Measurements from ENCODE around the gene OR2B6.
"Not testable (repeated sequence)": the region's sequence is repeated elsewhere in the genome, so short reads cannot be mapped to it uniquely, and the experiment has no call there.

The OR2B6 gene

DNA sequence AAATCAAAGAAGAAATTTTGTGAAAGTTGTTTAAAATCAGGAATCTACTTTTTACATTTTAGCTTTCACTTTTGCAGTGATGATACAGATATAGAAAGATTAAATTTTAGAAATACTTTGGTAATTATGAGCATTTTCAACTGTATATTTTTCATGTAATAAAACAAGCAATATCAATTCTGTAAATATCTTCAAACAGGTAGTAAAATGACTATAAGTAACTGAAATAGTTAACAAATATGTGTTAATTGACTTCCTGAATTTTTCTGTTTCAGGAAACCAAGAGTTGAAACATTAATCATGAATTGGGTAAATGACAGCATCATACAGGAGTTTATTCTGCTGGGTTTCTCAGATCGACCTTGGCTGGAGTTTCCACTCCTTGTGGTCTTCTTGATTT is at the start of gene OR2B6:
TSS of gene OR2B6 (plus strand) at position 301 of the 400 bp plus-strand sequence. CDS start at position 301, 0 bp downstream.
- H3K4me3 ChIP-seq, result no peak within 1 kb of the TSS
- DNase-seq (ENCODE audit: low spot score), result no peak
- H3K27ac ChIP-seq, result no peak within 1 kb of the TSS
- TF ChIP-seq, protein P1, sequence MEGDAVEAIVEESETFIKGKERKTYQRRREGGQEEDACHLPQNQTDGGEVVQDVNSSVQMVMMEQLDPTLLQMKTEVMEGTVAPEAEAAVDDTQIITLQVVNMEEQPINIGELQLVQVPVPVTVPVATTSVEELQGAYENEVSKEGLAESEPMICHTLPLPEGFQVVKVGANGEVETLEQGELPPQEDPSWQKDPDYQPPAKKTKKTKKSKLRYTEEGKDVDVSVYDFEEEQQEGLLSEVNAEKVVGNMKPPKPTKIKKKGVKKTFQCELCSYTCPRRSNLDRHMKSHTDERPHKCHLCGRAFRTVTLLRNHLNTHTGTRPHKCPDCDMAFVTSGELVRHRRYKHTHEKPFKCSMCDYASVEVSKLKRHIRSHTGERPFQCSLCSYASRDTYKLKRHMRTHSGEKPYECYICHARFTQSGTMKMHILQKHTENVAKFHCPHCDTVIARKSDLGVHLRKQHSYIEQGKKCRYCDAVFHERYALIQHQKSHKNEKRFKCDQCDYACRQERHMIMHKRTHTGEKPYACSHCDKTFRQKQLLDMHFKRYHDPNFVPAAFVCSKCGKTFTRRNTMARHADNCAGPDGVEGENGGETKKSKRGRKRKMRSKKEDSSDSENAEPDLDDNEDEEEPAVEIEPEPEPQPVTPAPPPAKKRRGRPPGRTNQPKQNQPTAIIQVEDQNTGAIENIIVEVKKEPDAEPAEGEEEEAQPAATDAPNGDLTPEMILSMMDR (IDR thresholded peaks at IDR 0.05), result no peak

DNA sequence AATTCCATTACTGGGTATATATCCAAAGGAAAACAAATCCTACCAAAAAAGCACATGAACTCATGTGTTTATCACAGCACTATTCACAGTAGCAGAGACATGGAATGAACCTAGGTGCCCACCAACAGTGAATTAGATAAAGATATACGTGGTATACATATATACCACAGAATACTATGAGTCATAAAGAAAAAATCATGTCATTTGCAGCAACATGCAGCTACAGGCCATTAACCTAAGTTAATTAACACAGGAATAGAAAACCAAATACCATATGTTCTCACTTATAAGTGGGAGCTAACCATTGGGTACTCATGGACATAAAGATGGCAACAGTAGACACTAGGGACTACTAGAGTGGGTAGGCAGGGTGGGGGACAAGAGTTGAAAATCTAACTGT is 49.0 kb upstream of the OR2B6 start:
- TF ChIP-seq, protein P1 (IDR thresholded peaks at IDR 0.05), result no peak
- DNase-seq (ENCODE audit: low spot score), result no peak
- Histone ChIP-seq H3K27ac (no peak overlapping the region), H3K4me3 (no peak overlapping the region)

DNA sequence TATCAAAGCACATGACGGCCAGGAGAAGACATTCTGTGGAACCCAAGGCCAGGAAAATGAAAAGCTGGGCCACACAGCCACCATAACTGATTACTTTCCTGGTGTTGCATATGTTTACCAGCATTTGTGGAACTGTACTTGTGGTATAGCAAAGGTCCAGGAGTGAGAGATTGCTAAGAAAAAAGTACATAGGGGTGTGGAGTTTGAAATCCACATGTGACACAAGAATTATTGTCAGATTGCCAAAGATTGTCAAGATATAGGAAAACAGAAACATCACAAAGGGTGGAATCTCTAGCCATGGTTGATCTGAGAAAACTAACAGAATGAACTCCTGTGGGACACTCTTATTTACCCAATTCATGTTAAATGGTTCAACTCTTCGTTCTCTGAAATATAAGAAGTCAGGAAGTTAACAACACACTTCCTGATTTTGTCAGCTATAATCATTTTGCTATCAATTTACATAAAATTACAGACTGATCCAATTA is 45.0 kb upstream of the OR2B6 start, which contains the start of gene OR2B2:
TSS of gene OR2B2 (minus strand) at position 441 of the 491 bp plus-strand sequence. CDS start at position 364, 77 bp downstream.
- no peak for DNase-seq (ENCODE audit: low spot score)
- TF ChIP-seq, protein P1 (IDR thresholded peaks at IDR 0.05), result no peak
- Histone ChIP-seq H3K27ac (no peak within 1 kb of the TSS), H3K4me3 (no peak within 1 kb of the TSS)

DNA sequence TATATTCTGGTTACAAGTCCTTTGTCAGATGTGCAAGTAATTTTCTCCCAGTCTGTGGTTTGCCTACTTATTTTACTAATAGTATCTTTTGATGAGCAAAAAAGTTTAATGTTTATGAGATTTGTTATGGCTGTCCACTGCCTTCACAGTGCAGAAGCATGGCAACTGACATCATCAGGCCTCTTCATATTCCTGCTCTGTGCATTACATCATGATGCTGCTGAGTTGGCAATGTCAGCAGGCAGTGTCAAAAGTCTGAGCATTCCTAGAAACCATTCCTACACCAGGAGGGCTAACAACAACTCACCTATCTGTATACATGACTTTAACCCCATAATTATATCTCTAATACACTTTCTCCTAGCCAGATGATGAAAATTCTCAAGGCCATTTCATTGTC is 34.1 kb upstream of the OR2B6 start:
- H3K27ac ChIP-seq, result no peak overlapping the region
- no peak for DNase-seq (ENCODE audit: low spot score)
- H3K4me3 ChIP-seq, result no peak overlapping the region
- TF ChIP-seq, protein P1 (IDR thresholded peaks at IDR 0.05), result no peak

DNA sequence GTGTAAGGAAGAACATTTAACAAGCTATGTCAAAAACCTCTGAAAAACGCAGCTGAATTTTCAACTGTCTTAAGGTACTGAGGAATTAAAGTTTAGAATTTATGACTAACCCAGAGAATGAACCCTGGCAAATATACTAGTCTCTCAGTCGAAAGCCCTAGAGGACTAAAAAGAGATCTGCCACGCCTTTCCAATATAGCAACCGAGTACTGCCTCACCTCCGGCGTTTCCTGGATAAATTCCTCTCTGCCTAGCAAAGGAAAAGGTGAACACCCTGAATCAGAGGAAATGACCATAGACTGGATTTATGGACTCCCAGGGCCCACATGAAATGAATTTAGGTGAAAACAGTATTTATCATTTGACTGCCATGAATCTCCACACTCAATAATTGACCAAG is 32.9 kb upstream of the OR2B6 start:
- TF ChIP-seq, protein P1 (IDR thresholded peaks at IDR 0.05), result no peak
- Histone ChIP-seq H3K4me3 (no peak overlapping the region), H3K27ac (no peak overlapping the region)
- DNase-seq (ENCODE audit: low spot score), result no peak

DNA sequence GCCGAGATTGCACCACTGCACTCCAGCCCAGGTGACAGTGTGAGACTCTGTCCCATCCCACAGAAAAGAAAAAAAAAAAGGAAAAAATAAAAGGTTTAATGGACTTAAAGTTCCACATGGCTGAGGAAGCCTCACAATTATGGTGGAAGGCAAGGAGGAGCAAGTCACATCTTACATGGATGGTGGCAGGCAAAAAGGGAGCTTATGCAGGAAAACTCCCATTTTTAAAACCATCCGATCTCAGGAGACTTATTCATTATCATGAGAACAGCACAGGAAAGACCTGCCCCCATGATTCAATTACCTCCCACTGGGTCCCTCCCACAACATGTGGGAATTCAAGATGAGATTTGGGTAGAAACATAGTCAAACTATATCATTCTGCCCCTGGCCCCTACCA is 29.0 kb upstream of the OR2B6 start:
- not testable (repeated sequence) for H3K4me3 ChIP-seq; H3K27ac ChIP-seq; DNase-seq (ENCODE audit: low spot score)

DNA sequence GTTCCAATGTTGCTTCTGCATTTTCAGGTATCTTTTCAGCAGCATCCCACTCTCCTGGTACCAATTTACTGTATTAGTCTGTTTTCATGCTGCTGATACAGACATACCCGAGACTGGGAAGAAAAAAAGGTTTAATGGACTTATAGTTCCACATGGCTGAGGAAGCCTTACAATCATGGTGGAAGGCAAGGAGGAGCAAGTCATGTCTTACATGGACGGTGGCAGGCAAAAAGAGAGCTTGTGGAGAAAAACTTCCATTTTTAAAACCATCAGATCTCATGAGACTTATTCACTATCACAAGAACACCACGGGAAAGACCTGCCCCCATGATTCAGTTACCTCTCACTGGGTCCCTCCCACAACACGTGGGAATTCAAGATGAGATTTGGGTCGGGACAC is 27.1 kb upstream of the OR2B6 start:
- not testable (repeated sequence) for DNase-seq (ENCODE audit: low spot score); H3K27ac ChIP-seq; H3K4me3 ChIP-seq

DNA sequence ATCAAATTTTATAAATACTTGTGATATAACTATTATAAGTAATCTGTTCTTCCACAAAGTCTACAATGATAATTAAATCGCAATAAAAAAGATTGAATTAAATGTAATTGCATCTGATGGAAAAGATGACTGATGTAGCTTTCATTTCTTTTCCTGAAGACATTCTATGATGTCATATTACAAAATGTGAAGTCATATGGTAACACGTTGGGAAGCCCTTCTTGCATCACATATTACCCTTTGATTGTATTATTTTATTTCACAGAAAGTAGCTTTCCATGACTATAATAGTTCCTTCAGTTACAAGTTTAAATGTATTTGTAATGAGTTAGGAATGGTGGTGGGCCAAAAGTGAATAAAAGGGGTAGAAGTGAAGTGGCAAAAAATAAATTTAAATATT is 25.8 kb upstream of the OR2B6 start:
- H3K4me3 ChIP-seq, result no peak overlapping the region
- no peak for DNase-seq (ENCODE audit: low spot score)
- TF ChIP-seq, protein P1 (IDR thresholded peaks at IDR 0.05), result no peak
- no peak overlapping the region for H3K27ac ChIP-seq
